ACHN (cell line): Measurements from ENCODE around the gene FBXO2.
"Not testable (repeated sequence)": the region's sequence is repeated elsewhere in the genome, so short reads cannot be mapped to it uniquely, and the experiment has no call there.

ENCODE experiments used
- DNase-seq: peaks from one replicate; pipeline ENCODE4 v3.0.0-alpha.2; 2015
- in situ Hi-C: cut with HindIII; loops from 2 replicates; pipeline ENCODE4 v1.10.0; 2017; ENCODE audit warnings: low sequenced_read_pairs, low pct_ligation_motif_present, low pct_unique_long_range_greater_than_20kb

FBXO2 gene

DNA sequence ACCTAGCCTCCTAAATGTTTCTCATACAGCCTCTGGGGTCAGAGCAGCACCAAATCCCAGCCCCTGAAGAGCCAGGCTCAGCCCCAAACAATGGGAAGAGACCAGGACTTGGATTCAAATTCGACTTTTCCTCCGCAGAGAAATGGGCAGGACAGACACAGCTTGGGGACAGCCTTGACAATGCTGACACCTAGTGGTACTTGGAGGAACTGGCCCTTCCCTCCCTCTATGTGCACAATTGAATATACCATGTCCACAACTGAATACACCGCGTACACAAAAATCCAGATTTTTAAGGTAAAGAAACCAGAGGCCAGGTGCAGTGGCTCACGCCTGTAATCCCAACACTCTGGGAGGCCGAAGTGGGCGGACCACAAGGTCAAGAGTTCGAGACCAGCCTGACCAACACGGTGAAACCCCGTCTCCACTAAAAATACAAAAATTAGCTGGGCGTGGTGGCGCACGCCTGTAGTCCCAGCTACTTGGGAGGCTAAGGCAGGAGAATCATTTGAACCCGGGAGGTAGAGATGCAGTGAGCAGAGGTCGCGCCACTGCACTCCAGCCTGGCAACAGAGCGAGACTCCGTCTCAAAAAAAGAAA is 11.7 kb downstream of the FBXO2 start:
- in situ Hi-C loops: not testable (repeated sequence)
- peak; percentile 53 for DNase-seq

DNA sequence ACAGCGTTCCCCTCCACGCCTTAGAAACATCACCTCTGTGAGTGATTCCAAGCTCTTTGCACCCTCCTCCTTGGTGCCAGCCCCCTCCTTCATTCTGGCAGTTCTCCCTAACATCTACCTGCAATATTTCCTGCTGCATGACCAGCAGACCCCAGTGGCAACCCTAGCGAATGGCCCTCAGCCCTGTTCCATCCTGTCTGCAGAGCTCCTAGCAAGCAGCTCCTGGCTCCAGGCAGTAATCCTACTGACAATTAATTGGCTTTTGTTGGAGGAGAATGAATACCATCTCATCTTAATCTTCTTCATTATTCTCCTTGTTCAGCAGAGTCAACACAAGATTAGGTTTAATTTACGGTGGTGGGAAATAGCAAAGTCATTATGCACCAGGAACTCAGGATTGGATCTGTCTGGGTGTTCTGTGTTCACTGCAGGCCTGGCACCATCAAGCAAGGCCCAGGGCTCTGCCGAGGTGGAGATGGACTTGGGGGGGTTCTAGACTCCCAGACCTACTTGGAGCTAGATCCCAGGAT is 12.4 kb downstream of the FBXO2 start:
- in situ Hi-C loops: no loop called here
- DNase-seq: no peak

DNA sequence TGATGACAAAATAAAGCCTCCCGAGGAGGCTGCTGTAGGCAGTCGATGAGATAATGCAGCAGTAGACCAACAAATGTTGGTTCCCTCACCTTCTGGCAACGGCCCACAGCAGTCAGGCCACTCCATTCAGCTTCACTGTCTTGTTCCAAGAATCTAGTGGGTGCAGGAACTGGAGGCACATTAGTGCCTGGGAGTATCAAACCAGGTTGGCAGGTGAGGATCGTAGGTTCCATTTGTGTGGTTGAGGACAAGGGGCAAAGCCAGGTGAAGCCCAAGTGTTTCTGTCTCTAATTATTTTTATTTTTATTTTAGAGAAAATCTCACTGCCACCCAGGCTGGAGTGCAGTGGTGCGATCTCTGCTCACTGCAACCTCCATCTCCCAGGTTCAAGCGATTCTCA is 13.3 kb downstream of the FBXO2 start:
- in situ Hi-C loops: no loop called here
- no peak for DNase-seq

DNA sequence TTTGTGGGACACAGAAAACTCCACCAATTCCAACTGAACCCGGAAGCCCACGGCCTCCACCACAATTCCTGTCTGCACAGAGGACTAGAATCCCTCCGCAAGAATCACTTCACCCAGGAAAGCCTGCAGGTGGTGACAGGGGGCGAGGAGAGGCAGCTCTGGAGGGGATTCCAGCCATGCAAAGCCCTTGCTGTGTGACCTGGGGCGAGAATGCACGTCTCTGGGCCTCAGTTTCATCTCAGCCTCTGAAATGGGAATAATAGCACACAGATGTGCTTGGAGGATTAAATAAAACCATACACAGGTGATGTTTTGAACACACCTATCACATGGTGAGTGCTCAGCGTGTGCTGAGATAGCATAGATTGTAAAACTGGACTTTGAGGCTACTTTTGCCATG is 14.1 kb downstream of the FBXO2 start:
- DNase-seq: no peak
- in situ Hi-C loops: no loop called here

DNA sequence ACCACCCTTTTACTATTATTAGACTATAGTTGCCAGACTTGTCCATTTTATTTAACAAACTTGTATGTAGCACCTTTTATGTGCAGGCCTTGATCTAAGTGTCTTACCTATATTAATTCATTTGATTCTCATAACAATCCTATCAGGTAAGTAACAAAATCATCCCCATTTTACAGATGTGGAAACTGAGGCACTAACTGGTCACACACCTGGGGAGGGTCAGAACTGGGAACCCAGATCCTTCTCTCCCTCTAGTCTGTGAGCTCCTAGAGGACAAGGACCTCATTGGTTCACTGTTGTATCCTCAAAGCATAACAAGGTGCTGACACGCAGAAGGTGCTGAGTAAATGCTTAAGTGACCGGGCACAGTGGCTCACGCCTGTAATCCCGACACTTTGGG is 14.9 kb downstream of the FBXO2 start:
- no peak for DNase-seq
- in situ Hi-C loops: no loop called here

DNA sequence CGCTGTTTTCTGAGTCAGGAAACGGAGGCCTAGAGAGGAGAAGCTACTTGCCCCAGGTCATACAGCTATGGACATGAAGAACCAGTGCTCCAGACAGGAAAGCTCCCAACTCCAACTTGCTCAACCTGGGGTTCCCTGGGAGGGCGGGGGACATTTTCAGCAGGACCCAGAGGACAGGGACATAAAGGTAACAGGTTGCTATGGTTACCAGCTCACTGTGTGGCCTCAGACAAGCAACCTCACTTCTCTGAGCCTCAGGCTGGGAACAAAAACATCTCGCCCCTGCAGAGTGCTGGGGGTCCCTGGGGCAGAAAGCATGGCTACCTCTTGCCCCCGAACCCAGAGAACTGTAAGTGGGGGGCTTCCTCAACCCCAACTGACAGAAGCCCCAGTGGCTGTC is 16.1 kb downstream of the FBXO2 start:
- in situ Hi-C loops: no loop called here
- DNase-seq: no peak

DNA sequence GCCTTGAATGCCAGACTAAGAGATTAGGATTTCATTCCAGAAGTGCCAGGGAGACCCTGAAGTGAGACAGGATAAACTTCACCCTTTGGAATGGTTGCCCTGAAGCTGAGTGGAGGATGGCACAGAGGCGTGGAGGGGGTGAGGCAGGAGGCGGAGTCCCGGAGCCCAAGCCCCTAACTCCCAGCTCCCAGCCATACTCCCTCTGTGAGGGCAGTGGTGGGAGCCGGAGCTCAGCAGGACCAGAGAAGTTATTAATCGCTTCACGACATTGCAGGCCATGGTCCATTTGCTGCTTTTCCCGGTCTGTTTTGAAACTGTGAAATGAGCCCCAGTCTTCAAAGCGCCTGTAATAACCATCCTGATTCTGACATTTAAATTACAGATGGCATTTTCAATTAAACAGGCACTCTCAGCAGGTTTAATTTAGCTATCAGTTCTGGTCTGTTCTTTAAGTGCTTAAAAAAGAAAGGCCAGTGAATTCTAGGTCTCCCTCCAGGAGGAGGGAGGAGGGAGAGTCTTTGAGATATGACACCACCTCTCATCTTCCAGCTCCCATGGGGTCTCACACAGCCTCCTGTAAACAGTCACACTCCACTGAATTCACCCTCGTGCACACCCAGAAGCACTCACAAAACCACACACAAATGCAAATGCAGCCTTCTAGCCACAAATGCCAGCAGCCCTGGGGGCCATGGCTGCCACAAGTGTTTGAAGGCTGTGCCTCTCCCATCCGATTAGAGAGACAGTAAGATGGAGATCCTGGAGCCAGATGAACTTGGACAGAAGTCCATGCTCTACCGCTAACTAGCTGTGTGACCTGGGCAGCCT is 19.6 kb downstream of the FBXO2 start:
- in situ Hi-C loops: no loop called here
- no peak for DNase-seq

DNA sequence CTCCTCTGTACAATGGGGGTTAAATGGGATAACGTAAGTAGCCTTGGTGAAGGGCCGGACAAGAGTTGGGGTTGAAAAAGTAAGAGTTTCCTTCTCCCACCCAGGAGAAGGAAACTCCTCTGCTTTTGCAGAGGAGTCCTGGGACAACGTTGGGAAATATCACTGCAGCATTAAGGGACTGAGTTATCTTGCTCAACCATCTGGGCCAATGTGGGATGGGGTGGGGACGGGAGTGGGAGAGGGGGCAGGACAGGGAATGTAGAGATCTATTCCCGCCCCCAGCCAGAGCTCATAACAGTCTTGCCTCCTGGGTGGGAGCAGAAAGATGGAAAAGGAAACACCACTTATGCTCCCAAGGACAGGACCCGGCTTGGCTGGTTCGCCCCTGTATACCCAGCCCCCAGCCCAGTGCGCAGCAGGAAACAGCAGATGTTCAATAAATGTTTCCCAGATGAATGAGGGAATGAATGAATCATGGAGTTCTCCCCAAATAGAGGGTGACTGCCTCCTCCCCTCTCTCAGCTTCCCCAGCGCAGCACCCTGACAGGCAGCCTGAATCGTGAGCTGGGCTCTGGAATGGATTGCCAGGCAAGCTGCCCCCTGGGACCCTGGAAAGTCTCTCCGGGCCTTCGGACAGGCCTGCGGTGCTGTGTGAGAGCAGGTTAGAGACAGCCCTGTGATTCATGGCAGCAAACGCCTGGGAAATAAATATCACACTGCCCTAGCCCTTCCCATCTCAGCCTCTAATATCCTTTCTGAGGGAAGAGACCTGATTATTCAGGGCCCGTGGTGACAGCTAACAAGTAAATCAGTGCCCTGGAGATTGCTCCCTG is 24.8 kb downstream of the FBXO2 start:
- in situ Hi-C loops: no loop called here
- no peak for DNase-seq

DNA sequence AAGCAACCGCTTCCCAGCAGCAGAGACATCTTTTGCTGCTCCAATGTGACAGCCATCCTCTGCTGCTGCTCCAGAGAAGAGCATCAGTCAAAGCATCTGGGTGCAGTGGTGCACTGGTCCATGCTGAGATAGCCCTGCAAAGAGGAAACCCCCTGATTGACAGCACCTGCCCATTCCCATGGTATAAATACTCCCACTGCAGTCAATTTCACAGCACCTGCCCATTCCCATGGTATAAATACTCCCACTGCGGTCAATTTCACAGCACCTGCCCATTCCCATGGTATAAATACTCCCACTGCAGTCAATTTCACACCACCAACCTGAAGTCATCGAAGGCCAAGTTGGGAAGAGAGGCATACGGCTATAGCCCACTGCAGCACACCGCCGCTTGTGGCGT is 25.5 kb downstream of the FBXO2 start:
- DNase-seq: no peak
- in situ Hi-C loops: no loop called here

DNA sequence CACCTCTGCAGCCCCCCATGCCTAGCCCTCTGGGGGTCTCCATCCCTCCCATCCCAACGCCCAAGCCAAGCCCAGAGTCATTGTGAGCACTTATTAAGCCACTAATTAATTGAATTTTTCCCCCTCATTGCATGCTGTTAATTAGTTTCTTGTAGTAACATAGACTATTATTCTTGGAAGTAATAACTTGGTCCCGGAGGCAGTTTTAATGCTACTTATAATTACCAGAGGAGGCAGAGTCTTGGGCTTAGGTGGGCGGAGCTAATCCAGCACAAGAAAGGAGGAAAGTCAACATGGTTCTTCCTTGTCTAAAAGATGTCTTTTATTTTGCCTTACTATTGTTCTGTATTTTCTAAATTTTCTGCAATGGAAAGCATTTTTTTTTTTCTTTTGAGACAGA is 27.7 kb downstream of the FBXO2 start:
- in situ Hi-C loops: no loop called here
- no peak for DNase-seq

DNA sequence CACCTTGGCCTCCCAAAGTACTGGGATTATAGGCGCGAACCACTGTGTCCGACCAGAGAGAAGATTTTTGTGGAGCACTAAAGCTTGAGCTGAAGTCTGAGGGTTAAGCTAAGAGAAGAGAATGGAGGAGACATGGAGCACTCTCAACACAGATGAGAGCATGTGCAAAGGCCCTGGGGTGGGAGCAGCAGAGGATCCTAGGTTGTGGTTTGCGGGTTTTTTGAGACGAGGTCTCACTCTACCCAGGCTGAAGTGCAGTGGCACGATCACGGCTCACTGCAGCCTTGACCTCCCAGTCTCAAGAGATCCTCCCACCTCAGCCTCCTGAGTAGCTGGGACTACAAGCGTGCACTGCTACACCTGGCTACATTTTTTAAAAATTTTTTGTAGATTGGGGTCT is 30.5 kb downstream of the FBXO2 start:
- in situ Hi-C loops: no loop called here
- no peak for DNase-seq

DNA sequence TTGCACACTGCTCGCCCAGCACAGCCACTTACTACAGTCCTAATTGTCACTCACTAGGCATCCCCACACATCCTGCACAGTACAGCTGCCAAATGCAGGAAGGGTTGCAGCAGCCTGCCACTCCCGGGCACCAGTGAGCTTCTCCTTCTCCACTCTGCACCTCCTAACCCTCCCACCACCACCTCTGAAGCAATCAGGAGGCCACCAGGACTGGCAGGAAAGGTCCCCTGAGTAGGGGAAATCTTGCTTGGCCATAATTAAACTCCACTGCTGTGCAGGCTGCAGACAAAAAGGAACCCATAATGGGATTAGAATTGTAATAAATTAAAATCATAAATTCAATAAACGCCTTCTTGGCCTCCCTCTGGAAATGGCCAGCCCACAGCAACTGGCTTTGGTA is 31.8 kb downstream of the FBXO2 start:
- DNase-seq: no peak
- in situ Hi-C loops: no loop called here

DNA sequence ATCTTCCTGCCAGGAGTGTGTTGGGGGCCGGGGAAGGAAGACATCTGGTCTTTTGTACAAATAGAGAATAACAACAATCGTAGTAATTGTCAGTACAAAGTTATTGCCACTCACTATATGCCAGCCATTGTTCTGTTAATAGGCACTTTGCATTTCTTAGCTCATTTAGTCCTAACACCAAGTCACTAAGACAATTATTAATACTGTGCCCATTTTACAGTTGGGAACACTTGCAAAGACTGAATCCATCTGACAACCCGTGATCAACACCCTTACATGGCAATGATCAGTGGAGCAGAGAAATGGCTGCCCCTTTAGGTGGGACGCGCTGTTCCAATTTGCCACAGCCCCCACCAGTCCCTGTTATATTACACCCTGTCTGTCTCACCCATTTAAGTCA is 33.3 kb downstream of the FBXO2 start:
- in situ Hi-C loops: no loop called here
- DNase-seq: no peak

DNA sequence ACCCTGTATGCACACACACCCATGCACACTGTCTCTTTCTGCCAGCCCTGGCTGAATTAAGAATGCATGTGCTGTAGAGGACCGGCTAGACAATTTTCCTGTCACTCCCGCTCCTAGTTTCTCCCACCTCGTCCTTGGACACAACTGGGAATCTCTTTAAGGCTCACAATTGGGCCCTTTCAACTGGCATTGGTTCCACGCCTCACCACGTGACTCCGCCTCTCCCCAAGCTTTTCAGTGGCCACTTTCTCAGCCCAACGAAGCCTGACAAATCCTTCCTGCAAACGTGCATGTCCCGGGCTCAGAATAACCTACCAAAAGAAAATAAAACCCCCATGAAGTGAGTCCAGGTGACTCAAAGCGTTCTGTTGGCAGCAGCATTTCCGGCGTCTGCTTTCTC is 33.8 kb downstream of the FBXO2 start:
- in situ Hi-C loops: no loop called here
- DNase-seq: no peak

DNA sequence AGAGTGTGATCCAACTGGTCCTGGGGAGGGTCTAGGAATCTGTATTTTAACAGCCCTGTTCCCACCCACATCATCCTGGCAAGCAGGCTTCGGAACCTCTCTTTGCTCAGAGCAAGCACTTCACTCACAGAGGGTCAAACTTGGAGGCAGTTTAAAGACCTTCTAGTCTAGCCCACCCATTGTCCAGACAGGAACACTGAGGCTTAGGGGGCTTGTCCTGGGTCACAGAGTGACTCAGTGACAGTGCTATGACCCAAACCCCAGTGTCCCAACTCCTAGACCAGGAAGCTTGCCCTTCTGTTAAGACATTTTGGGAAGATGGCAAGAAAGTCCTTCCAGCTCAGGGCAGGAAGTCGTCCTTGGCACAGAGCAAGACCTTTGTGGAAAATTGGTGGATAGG is 36.5 kb downstream of the FBXO2 start:
- DNase-seq: no peak
- in situ Hi-C loops: no loop called here

DNA sequence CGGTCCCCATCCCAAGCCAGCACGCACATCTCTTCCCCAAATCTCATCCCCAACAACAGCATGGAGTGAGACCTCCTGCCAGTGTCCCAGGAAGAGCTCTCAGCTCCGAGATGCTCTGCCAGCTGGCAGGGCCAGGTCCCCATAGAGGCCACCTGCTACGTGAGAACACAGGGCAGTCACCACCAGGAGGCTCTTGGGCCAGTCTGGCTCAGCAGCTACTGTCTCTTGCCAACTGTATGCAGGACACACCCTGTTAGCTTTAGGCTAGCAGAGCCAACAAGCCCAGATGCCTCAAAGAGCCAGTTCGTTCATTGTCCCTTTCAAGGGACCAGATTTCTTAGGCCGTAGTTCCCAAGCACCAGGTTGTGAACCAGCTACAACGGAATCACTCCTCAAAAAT is 36.9 kb downstream of the FBXO2 start:
- in situ Hi-C loops: no loop called here
- no peak for DNase-seq

DNA sequence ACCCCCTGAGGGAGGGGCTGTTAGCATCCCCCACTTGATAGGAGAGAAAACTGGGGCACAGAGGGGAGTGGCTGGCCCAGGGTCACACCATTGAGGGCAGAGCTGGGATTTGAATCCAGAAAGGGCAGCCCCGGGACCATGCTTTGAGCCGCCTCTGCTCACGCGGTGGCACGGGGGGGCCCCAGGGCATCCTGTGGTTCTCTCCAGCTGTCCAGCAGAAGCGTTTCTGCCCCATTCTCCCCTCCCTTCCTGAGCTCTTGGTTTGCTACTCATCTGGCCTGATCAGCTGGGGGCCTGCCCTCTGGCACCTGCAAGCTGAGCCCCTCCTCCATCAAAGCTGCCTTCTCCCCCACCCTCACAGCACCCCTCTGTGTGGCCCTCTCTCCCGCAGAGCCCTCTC is 37.5 kb downstream of the FBXO2 start:
- in situ Hi-C loops: no loop called here

DNA sequence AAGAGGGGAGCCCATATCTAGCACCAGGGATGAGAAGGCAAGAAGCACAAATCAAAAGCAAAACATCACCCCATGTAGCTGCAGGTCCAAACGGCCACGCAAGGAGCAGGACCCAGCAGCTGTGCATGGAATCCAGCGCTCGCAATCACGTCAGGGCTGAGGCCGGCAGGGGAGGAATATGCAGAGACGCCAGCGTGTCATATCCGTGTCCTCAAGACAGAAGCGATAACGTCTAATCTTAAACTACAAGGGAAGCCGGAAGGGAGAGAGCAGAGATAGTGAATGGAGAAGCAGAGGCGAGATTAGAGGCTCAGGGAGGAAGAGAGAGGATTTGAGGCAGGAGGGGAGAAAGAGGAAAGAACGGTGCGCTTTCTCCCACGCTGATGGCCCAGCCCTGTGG is 39.1 kb downstream of the FBXO2 start:
- in situ Hi-C loops: no loop called here
- DNase-seq: no peak

More for the DNA sequence above, 37.5 kb downstream of the FBXO2 start:
- no peak for DNase-seq

DNA sequence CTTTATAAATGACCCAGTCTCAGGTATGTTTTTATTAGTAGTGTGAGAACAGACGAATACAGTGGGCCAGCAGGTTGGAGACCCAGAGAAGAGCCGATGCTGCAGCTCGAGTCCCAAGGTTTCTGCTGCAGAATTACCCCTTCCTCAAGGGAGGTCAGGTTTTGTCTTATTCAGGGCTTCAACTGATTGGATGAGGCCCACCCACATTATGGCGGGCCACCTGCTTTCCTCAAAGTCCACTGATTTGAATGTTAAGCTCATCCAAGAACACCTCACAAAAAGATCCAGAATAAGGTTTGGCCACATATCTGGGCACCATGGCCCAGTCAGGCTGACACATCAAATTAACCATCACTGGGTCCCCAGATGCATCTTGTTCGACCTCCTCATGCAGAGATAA is 40.9 kb downstream of the FBXO2 start:
- DNase-seq: no peak
- in situ Hi-C loops: no loop called here
